ENCODE measurements around the gene BEAN1.

DNA sequence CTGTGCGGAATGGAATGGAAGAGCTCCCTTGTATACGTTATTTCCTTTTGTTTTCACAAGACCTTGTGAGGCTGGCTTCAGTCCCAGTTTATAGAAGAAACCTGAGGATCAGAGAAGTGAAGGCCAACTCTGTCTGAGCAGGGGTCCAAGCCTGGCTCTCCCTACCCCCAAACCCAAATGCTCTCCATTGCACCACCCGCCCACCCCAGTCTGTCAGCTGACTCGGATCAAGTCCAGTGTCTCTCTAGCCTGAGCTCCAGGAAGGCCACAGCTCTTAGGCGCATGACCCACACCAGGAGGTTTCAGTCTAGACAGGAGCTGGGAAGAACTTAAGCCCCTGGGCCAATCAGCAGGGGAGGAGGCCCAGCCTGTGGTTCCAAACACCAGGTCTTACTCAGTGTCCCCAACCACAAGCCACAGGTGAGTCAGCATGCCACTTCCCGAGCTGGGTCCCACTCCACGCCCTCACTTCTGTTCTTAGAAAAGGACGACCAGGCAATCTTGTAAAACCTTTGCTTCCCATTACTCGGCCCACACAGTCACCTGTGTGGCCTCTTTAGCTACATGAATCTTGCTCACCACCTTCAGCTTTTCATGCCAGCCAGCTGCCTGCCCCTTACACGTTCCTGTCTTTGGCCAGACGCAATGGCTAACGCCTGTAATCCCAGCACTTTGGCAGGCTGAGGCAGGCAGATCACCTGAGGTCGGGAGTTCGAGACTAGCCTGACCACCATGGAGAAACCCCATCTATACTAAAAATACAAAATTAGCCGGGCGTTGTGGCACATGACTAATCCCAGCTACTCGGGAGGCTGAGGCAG, 95.1 kb downstream of the BEAN1 start:
- TF ChIP-seq, protein P1, sequence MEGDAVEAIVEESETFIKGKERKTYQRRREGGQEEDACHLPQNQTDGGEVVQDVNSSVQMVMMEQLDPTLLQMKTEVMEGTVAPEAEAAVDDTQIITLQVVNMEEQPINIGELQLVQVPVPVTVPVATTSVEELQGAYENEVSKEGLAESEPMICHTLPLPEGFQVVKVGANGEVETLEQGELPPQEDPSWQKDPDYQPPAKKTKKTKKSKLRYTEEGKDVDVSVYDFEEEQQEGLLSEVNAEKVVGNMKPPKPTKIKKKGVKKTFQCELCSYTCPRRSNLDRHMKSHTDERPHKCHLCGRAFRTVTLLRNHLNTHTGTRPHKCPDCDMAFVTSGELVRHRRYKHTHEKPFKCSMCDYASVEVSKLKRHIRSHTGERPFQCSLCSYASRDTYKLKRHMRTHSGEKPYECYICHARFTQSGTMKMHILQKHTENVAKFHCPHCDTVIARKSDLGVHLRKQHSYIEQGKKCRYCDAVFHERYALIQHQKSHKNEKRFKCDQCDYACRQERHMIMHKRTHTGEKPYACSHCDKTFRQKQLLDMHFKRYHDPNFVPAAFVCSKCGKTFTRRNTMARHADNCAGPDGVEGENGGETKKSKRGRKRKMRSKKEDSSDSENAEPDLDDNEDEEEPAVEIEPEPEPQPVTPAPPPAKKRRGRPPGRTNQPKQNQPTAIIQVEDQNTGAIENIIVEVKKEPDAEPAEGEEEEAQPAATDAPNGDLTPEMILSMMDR (IDR thresholded peaks at IDR 0.05): no peak
- TF ChIP-seq RFX5 (IDR thresholded peaks at IDR 0.05; ENCODE audit: low read length) (no peak), TEAD4 (IDR thresholded peaks at IDR 0.05; ENCODE audit: borderline replicate concordance, insufficient read depth) (no peak), POLR2AphosphoS5 (IDR thresholded peaks at IDR 0.05; ENCODE audit: low read depth, low read length) (no peak), RAD21 (IDR thresholded peaks at IDR 0.05; ENCODE audit: low read length) (no peak)
- TF ChIP-seq, protein P2, sequence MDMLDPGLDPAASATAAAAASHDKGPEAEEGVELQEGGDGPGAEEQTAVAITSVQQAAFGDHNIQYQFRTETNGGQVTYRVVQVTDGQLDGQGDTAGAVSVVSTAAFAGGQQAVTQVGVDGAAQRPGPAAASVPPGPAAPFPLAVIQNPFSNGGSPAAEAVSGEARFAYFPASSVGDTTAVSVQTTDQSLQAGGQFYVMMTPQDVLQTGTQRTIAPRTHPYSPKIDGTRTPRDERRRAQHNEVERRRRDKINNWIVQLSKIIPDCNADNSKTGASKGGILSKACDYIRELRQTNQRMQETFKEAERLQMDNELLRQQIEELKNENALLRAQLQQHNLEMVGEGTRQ (IDR thresholded peaks at IDR 0.05; ENCODE audit: borderline replicate concordance, low read depth, low read length): no peak
- TF ChIP-seq, protein P3, sequence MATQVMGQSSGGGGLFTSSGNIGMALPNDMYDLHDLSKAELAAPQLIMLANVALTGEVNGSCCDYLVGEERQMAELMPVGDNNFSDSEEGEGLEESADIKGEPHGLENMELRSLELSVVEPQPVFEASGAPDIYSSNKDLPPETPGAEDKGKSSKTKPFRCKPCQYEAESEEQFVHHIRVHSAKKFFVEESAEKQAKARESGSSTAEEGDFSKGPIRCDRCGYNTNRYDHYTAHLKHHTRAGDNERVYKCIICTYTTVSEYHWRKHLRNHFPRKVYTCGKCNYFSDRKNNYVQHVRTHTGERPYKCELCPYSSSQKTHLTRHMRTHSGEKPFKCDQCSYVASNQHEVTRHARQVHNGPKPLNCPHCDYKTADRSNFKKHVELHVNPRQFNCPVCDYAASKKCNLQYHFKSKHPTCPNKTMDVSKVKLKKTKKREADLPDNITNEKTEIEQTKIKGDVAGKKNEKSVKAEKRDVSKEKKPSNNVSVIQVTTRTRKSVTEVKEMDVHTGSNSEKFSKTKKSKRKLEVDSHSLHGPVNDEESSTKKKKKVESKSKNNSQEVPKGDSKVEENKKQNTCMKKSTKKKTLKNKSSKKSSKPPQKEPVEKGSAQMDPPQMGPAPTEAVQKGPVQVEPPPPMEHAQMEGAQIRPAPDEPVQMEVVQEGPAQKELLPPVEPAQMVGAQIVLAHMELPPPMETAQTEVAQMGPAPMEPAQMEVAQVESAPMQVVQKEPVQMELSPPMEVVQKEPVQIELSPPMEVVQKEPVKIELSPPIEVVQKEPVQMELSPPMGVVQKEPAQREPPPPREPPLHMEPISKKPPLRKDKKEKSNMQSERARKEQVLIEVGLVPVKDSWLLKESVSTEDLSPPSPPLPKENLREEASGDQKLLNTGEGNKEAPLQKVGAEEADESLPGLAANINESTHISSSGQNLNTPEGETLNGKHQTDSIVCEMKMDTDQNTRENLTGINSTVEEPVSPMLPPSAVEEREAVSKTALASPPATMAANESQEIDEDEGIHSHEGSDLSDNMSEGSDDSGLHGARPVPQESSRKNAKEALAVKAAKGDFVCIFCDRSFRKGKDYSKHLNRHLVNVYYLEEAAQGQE (IDR thresholded peaks at IDR 0.05; ENCODE audit: low read depth, low read length): no peak

Data from SK-N-SH (cell line).